Kasumi-1 (cell line): Measurements from ENCODE around the gene OR52N2.

Source experiments
- DNase-seq, 2 experiments: peaks; one replicate each; lab custom pipeline; 2025; lab: John Stamatoyannopoulos, UW

The OR52N2 gene

GRCh38 chr11:5808500-5809121, at the start of gene OR52N2:
OR52N2 (plus strand) TSS chr11:5808924; CDS start chr11:5820336, 11,412 bp downstream.
- DNase-seq, result peak; percentile 59 to 74

GRCh38 chr11:5767056-5767455, 41.7 kb upstream of the OR52N2 start:
- DNase-seq, result no peak

GRCh38 chr11:5783255-5783654, 25.5 kb upstream of the OR52N2 start, which contains the start of gene OR52N5:
OR52N5 (minus strand) TSS chr11:5783355; CDS start chr11:5778634, 4,721 bp downstream.
- no peak for DNase-seq

GRCh38 chr11:5791165-5791564, 17.6 kb upstream of the OR52N2 start, which contains the start of gene OR52N1:
OR52N1 (minus strand) TSS chr11:5791265; CDS start chr11:5788816, 2,449 bp downstream.
- DNase-seq, result no peak

GRCh38 chr11:5796541-5796940, 12.2 kb upstream of the OR52N2 start:
- DNase-seq, result no peak

- DNase-seq, result no peak
These were observed 4.7 kb upstream of the OR52N2 start for GRCh38 chr11:5803982-5804381.

GRCh38 chr11:5807580-5807979, 1.1 kb upstream of the OR52N2 start:
- DNase-seq, result no peak

GRCh38 chr11:5809122-5809519, 397 bp downstream of the OR52N2 start:
- DNase-seq, result peak; percentile 14 to 15

- DNase-seq, result no peak
These were observed 1.4 kb downstream of the OR52N2 start for GRCh38 chr11:5809905-5810795.

- peak; percentile 2 to 13 for DNase-seq
These were observed 6.8 kb downstream of the OR52N2 start for GRCh38 chr11:5815534-5815933.

GRCh38 chr11:5818245-5818886, 9.6 kb downstream of the OR52N2 start:
- DNase-seq, result no peak

- DNase-seq, result no peak
These were observed 22.6 kb downstream of the OR52N2 start for GRCh38 chr11:5831196-5831829.

GRCh38 chr11:5833446-5833845, 24.7 kb downstream of the OR52N2 start:
- DNase-seq, result no peak

GRCh38 chr11:5837695-5838094, 29.0 kb downstream of the OR52N2 start:
- DNase-seq, result no peak

GRCh38 chr11:5841797-5842196, 33.1 kb downstream of the OR52N2 start, which contains the start of gene OR52E6:
OR52E6 (minus strand) TSS chr11:5841897; CDS start chr11:5841897, 0 bp downstream.
- no peak for DNase-seq

- no peak for DNase-seq
These were observed 38.0 kb downstream of the OR52N2 start for GRCh38 chr11:5846701-5847100.

- no peak for DNase-seq
These were observed 39.0 kb downstream of the OR52N2 start for GRCh38 chr11:5847711-5848110.

GRCh38 chr11:5851002-5851401, 42.3 kb downstream of the OR52N2 start:
- DNase-seq, result no peak

- no peak for DNase-seq
These were observed 48.9 kb downstream of the OR52N2 start, which contains the start of gene OR52E8 for GRCh38 chr11:5857590-5857989. OR52E8 (minus strand) TSS chr11:5857690; CDS start chr11:5857690, 0 bp downstream.

- no peak for DNase-seq
These were observed 57.1 kb downstream of the OR52N2 start for GRCh38 chr11:5865826-5866225.
